H1 (cell line): Measurements from ENCODE around the gene ADRM1.

ENCODE experiments used
- CTCF ChIP-seq, 3 experiments: IDR thresholded peaks; 1 replicate in 2 of 3; 2 replicates in 1 of 3; pipeline versions ENCODE4 v1.5.1 to v1.6.1; 2011; ENCODE audit warnings: low read length in 3 of 3, mild to moderate bottlenecking in 3 of 3, inconsistent platforms in 2 of 3, low read depth in 1 of 3, moderate library complexity in 1 of 3; ENCODE audit not compliant: insufficient read depth in 1 of 3; ENCODE audit errors: control extremely low read depth in 1 of 3
- EGR1 ChIP-seq: IDR thresholded peaks from 2 replicates; pipeline ENCODE4 v1.6.1; 2011; ENCODE audit warnings: low read depth, low read length, borderline replicate concordance
- EP300 ChIP-seq, 2 experiments: IDR thresholded peaks; 1 replicate in 1 of 2; 2 replicates in 1 of 2; pipeline ENCODE4 v1.6.1; 2011 to 2012; ENCODE audit warnings: low read depth in 2 of 2, low read length in 2 of 2, mild to moderate bottlenecking in 2 of 2, borderline replicate concordance in 1 of 2, inconsistent platforms in 1 of 2, moderate library complexity in 1 of 2
- NRF1 ChIP-seq: IDR thresholded peaks from 2 replicates; pipeline ENCODE4 v1.6.1; 2011; ENCODE audit warnings: mild to moderate bottlenecking, low read depth, low read length, improper control_type of control experiment
- POLR2A ChIP-seq, 2 experiments: IDR thresholded peaks; 1 replicate in 1 of 2; 2 replicates in 1 of 2; pipeline ENCODE4 v1.6.1; 2011; ENCODE audit warnings: low read depth in 2 of 2, low read length in 2 of 2, mild to moderate bottlenecking in 2 of 2; ENCODE audit errors: control extremely low read depth in 1 of 2
- POLR2AphosphoS5 ChIP-seq: IDR thresholded peaks from 2 replicates; pipeline ENCODE4 v1.6.1; 2011; ENCODE audit warnings: low read depth, low read length
- RFX5 ChIP-seq: IDR thresholded peaks from 2 replicates; pipeline ENCODE4 v1.6.1; 2011; ENCODE audit warnings: low read depth, low read length, improper control_type of control experiment, borderline replicate concordance
- SP1 ChIP-seq: IDR thresholded peaks from 2 replicates; pipeline ENCODE4 v1.6.1; 2011; ENCODE audit warnings: low read depth, low read length
- SP2 ChIP-seq: IDR thresholded peaks from 2 replicates; pipeline ENCODE4 v1.6.1; 2012; ENCODE audit warnings: mild to moderate bottlenecking, low read length, inconsistent platforms
- TAF1 ChIP-seq: IDR thresholded peaks from 2 replicates; pipeline ENCODE4 v1.6.1; 2011; ENCODE audit warnings: mild to moderate bottlenecking, low read depth, low read length

GRCh38 chr20:62299666-62300236 is 3.0 kb upstream of the ADRM1 start:
- TF ChIP-seq SP2 (no peak), POLR2A (IDR thresholded peaks at IDR 0.05; ENCODE audit: control extremely low read depth in 1 of 2, low read depth in 2 of 2, low read length in 2 of 2) (no peak), POLR2AphosphoS5 (no peak), TAF1 (no peak), CTCF (IDR thresholded peaks at IDR 0.05; ENCODE audit: control extremely low read depth in 1 of 3, insufficient read depth in 1 of 3, low read depth in 1 of 3, low read length in 3 of 3) (no peak), SP1 (no peak), EP300 (IDR thresholded peaks at IDR 0.05; ENCODE audit: borderline replicate concordance in 1 of 2, low read depth in 2 of 2, low read length in 2 of 2) (no peak), RFX5 (no peak), EGR1 (no peak), NRF1 (no peak)
